ENCODE data around the gene GCC2.

DNA sequence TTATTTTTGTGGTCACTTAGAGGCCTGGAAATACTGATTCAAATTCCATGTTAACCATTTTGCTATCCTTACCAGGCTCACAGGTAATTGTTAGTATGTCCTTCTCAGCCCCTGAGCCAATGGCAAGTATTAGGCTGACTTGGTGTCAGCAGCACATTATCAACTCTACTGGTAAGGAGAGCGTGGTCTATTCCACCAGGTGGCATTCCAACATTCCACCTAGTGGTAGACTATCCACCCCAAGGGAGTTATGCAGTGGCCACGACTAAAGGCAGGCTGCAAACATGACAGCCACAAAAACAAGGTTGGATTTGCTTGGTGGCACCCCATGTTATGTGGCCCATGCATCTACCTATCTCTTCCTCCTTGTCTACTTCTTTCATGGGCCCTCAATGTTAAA, 31.8 kb upstream of the GCC2 start:
- TF ChIP-seq CHD2 (IDR thresholded peaks at IDR 0.05; ENCODE audit: low read length, partially characterized antibody), result no peak
- TF ChIP-seq, protein P1, sequence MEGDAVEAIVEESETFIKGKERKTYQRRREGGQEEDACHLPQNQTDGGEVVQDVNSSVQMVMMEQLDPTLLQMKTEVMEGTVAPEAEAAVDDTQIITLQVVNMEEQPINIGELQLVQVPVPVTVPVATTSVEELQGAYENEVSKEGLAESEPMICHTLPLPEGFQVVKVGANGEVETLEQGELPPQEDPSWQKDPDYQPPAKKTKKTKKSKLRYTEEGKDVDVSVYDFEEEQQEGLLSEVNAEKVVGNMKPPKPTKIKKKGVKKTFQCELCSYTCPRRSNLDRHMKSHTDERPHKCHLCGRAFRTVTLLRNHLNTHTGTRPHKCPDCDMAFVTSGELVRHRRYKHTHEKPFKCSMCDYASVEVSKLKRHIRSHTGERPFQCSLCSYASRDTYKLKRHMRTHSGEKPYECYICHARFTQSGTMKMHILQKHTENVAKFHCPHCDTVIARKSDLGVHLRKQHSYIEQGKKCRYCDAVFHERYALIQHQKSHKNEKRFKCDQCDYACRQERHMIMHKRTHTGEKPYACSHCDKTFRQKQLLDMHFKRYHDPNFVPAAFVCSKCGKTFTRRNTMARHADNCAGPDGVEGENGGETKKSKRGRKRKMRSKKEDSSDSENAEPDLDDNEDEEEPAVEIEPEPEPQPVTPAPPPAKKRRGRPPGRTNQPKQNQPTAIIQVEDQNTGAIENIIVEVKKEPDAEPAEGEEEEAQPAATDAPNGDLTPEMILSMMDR (IDR thresholded peaks at IDR 0.05), result no peak
- no peak for TF ChIP-seq TAF1 (IDR thresholded peaks at IDR 0.05; ENCODE audit: borderline replicate concordance, low read depth, low read length)
- TF ChIP-seq EZH2phosphoT487 (IDR thresholded peaks at IDR 0.05; ENCODE audit: borderline replicate concordance, low read depth), result no peak
- no peak for TF ChIP-seq YY1 (IDR thresholded peaks at IDR 0.05; ENCODE audit: low read depth)
- TF ChIP-seq, protein P2, sequence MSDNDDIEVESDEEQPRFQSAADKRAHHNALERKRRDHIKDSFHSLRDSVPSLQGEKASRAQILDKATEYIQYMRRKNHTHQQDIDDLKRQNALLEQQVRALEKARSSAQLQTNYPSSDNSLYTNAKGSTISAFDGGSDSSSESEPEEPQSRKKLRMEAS (IDR thresholded peaks at IDR 0.05; ENCODE audit: low read depth), result no peak
- TF ChIP-seq, protein P3, sequence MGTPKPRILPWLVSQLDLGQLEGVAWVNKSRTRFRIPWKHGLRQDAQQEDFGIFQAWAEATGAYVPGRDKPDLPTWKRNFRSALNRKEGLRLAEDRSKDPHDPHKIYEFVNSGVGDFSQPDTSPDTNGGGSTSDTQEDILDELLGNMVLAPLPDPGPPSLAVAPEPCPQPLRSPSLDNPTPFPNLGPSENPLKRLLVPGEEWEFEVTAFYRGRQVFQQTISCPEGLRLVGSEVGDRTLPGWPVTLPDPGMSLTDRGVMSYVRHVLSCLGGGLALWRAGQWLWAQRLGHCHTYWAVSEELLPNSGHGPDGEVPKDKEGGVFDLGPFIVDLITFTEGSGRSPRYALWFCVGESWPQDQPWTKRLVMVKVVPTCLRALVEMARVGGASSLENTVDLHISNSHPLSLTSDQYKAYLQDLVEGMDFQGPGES (IDR thresholded peaks at IDR 0.05; ENCODE audit: low read depth, low read length), result no peak
- no peak for TF ChIP-seq GATA2 (CRISPR knock-in tag; IDR thresholded peaks at IDR 0.05)

Measured in SK-N-SH (cell line).